GM12878 (cell line): ENCODE data around the gene PPRC1. TPM values are rescaled to one million over a fixed set of nuclear protein-coding genes. Genes with fewer than 3 reads are reported as not detected.

Experiments used
- ASH2L ChIP-seq: fragments of 300-600, 200-600 bp; sonication (generic); IDR thresholded peaks from 2 replicates; pipeline ENCODE4 v1.6.1; 2017; ENCODE audit warnings: low read depth, mild to moderate bottlenecking, borderline replicate concordance
- ATF2 ChIP-seq: IDR thresholded peaks from 2 replicates; pipeline ENCODE4 v1.6.1; 2012; ENCODE audit warnings: low read length, inconsistent platforms
- BACH1 ChIP-seq: fragments of 450-650 bp; IDR thresholded peaks from 2 replicates; pipeline ENCODE4 v1.6.1; 2017; ENCODE audit warnings: mild to moderate bottlenecking, borderline replicate concordance
- BHLHE40 ChIP-seq, 2 experiments: fragments of 450-650 bp in 1 of 2; IDR thresholded peaks; 2 replicates each; pipeline ENCODE4 v1.6.1; 2011 to 2017; ENCODE audit warnings: low read depth in 2 of 2, borderline replicate concordance in 1 of 2, improper control_type of control experiment in 1 of 2, low read length in 1 of 2, mild to moderate bottlenecking in 1 of 2
- CBX5 ChIP-seq: sonication (generic); IDR thresholded peaks from 2 replicates; pipeline ENCODE4 v1.6.1; 2016; ENCODE audit warnings: low read depth, moderate library complexity, mild to moderate bottlenecking, inconsistent platforms
- ESRRA ChIP-seq: IDR thresholded peaks from 2 replicates; pipeline ENCODE4 v1.6.1; 2012; ENCODE audit warnings: mild to moderate bottlenecking, low read length, improper control_type of control experiment
- FOS ChIP-seq: IDR thresholded peaks from 3 replicates; pipeline ENCODE4 v1.6.1; 2011; ENCODE audit warnings: borderline replicate concordance; ENCODE audit not compliant: insufficient read length; ENCODE audit errors: extremely low read depth
- FOXK2 ChIP-seq: fragments of 450-650 bp; IDR thresholded peaks from 2 replicates; pipeline ENCODE4 v1.6.1; 2017; ENCODE audit warnings: mild to moderate bottlenecking, moderate library complexity
- JUNB ChIP-seq: IDR thresholded peaks from 2 replicates; pipeline ENCODE4 v1.6.1; 2016; ENCODE audit warnings: antibody characterized with exemption, mild to moderate bottlenecking
- MEF2B ChIP-seq: fragments of 450-650 bp; IDR thresholded peaks from 2 replicates; pipeline ENCODE4 v1.6.1; 2018; ENCODE audit warnings: mild to moderate bottlenecking, moderate library complexity; ENCODE audit not compliant: partially characterized antibody, poor library complexity, severe bottlenecking
- MTA2 ChIP-seq: fragments of 450-650 bp; IDR thresholded peaks from 2 replicates; pipeline ENCODE4 v1.6.1; 2016; ENCODE audit warnings: low read depth, mild to moderate bottlenecking, moderate library complexity
- NBN ChIP-seq: fragments of 450-650 bp; IDR thresholded peaks from 2 replicates; pipeline ENCODE4 v1.6.1; 2016
- NFXL1 ChIP-seq: fragments of 450-650 bp; IDR thresholded peaks from 2 replicates; pipeline ENCODE4 v1.6.1; 2017; ENCODE audit warnings: antibody characterized with exemption, mild to moderate bottlenecking, borderline replicate concordance
- NR2F1 ChIP-seq: fragments of 450-650 bp; conservative IDR thresholded peaks from 2 replicates; pipeline ENCODE4 v1.6.1; 2017; ENCODE audit warnings: mild to moderate bottlenecking
- RAD51 ChIP-seq: fragments of 450-650 bp; IDR thresholded peaks from 2 replicates; pipeline ENCODE4 v1.6.1; 2016; ENCODE audit warnings: moderate library complexity, mild to moderate bottlenecking, inconsistent platforms
- RB1 ChIP-seq: fragments of 450-650 bp; formaldehyde crosslinking; IDR thresholded peaks from 2 replicates; pipeline ENCODE4 v1.6.1; 2017; ENCODE audit warnings: mild to moderate bottlenecking, borderline replicate concordance
- SMAD5 ChIP-seq: IDR thresholded peaks from 2 replicates; pipeline ENCODE4 v1.6.1; 2016; ENCODE audit warnings: antibody characterized with exemption, low read depth
- SREBF1 ChIP-seq: IDR thresholded peaks from 2 replicates; pipeline ENCODE4 v1.6.1; 2012; ENCODE audit warnings: mild to moderate bottlenecking, low read length
- SRF ChIP-seq, 2 experiments: IDR thresholded peaks; 2 replicates each; pipeline ENCODE4 v1.6.1; 2011; ENCODE audit warnings: low read depth in 2 of 2, low read length in 2 of 2, mild to moderate bottlenecking in 1 of 2, moderate library complexity in 1 of 2
- USF1 ChIP-seq: IDR thresholded peaks from 2 replicates; pipeline ENCODE4 v1.6.1; 2011; ENCODE audit warnings: borderline replicate concordance, low read depth, mild to moderate bottlenecking, moderate library complexity, mixed read lengths, low read length; ENCODE audit not compliant: insufficient read depth; ENCODE audit errors: extremely low read length
- USF2 ChIP-seq: IDR thresholded peaks from 2 replicates; pipeline ENCODE4 v1.6.1; 2011; ENCODE audit warnings: low read depth, low read length, improper control_type of control experiment, borderline replicate concordance
- ZBED1 ChIP-seq: IDR thresholded peaks from 2 replicates; pipeline ENCODE4 v1.6.1; 2016; ENCODE audit warnings: borderline replicate concordance
- ZNF24 ChIP-seq: fragments of 450-650 bp; IDR thresholded peaks from 2 replicates; pipeline ENCODE4 v1.6.1; 2017; ENCODE audit warnings: antibody characterized with exemption, mild to moderate bottlenecking
- ZSCAN29 ChIP-seq: fragments of 450-650 bp; IDR thresholded peaks from 2 replicates; pipeline ENCODE4 v1.6.1; 2017; ENCODE audit warnings: mild to moderate bottlenecking, moderate library complexity
- polyA plus RNA-seq, 11 experiments: library from polyadenylated mRNA; depleted of rRNA in 4 of 11; unstranded in 6 of 11; stranded (reverse) in 5 of 11; fragments of >200 nt; fragmentation: Nextera tagmentation in 4 of 11; fragmentation: Illumina TruSeq in 1 of 11; extraction: Ambion mirVana in 4 of 11; extraction: Trizol in 1 of 11; gene quantifications; 1 replicate in 1 of 11; 2 replicates in 10 of 11; pipeline versions ENCODE4 v1.2.1 to v1.2.3, GENCODE V29; 2011 to 2016; ENCODE audit warnings: inconsistent platforms in 2 of 11, missing spikeins in 2 of 11, low read depth in 1 of 11
- total RNA-seq, 4 experiments: library from RNA; depleted of rRNA in 3 of 4; stranded (reverse); fragments of >200 nt in 3 of 4; fragmentation: Illumina TruSeq in 1 of 4; extraction: Trizol in 1 of 4; gene quantifications; 2 replicates each; pipeline versions ENCODE4 v1.2.1 to v1.2.3, GENCODE V29; 2013 to 2021
- TF ChIP-seq, protein P1 (sequence below): fragments of 450-650 bp; IDR thresholded peaks from 2 replicates; pipeline ENCODE4 v1.6.1; 2017; ENCODE audit warnings: mild to moderate bottlenecking
- TF ChIP-seq, protein P2 (sequence below): IDR thresholded peaks from 2 replicates; pipeline ENCODE4 v1.6.1; 2012; ENCODE audit warnings: low read depth, low read length, improper control_type of control experiment

PPRC1 gene
- total and polyA plus RNA-seq, 10 of the 15 experiments (the other 5 are each of a cell fraction or from before 2014, with no cell fraction given) = 13.1 to 69.8 (median 32.4) TPM

DNA sequence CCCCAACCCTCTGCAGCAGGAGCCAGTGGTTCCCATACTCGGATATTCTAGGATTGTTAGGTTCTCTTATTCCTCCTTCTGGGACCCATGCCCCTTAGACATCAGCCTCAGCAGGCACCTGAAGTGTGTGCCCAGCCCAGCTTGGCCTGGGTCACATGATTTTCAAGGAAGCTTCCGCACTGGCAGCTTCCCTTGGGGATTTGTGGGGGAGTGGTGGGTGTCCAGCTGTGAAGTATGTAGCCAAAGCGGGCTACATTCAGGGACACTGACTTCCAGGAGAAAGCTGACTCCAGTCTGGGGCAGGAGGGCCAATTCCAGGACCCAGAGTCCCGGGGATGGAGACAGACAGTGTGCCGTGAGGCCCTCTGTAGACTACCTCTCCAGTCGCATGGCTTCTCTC lies 14.0 kb upstream of the PPRC1 start (continued):
- TF ChIP-seq ATF2 = no peak
- TF ChIP-seq RB1 = no peak
- no peak for TF ChIP-seq JUNB
- TF ChIP-seq, protein P1, sequence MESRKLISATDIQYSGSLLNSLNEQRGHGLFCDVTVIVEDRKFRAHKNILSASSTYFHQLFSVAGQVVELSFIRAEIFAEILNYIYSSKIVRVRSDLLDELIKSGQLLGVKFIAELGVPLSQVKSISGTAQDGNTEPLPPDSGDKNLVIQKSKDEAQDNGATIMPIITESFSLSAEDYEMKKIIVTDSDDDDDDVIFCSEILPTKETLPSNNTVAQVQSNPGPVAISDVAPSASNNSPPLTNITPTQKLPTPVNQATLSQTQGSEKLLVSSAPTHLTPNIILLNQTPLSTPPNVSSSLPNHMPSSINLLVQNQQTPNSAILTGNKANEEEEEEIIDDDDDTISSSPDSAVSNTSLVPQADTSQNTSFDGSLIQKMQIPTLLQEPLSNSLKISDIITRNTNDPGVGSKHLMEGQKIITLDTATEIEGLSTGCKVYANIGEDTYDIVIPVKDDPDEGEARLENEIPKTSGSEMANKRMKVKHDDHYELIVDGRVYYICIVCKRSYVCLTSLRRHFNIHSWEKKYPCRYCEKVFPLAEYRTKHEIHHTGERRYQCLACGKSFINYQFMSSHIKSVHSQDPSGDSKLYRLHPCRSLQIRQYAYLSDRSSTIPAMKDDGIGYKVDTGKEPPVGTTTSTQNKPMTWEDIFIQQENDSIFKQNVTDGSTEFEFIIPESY = no peak
- TF ChIP-seq ZBED1 = no peak
- TF ChIP-seq FOXK2 = no peak
- no peak for TF ChIP-seq NBN
- peak; percentile 82 for TF ChIP-seq MEF2B
- no peak for TF ChIP-seq SMAD5
- no peak for TF ChIP-seq ZSCAN29
- TF ChIP-seq USF1 = peak; percentile 21
- TF ChIP-seq RAD51 = peak; percentile 78
- TF ChIP-seq ZNF24 = no peak
- TF ChIP-seq USF2 = no peak; the same call in 1 of the 2 replicates
- TF ChIP-seq NR2F1 = no peak
- no peak for TF ChIP-seq SREBF1
- TF ChIP-seq ESRRA = no peak
- TF ChIP-seq, protein P2, sequence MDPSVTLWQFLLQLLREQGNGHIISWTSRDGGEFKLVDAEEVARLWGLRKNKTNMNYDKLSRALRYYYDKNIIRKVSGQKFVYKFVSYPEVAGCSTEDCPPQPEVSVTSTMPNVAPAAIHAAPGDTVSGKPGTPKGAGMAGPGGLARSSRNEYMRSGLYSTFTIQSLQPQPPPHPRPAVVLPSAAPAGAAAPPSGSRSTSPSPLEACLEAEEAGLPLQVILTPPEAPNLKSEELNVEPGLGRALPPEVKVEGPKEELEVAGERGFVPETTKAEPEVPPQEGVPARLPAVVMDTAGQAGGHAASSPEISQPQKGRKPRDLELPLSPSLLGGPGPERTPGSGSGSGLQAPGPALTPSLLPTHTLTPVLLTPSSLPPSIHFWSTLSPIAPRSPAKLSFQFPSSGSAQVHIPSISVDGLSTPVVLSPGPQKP = no peak
- no peak for TF ChIP-seq NFXL1
- TF ChIP-seq ASH2L = no peak
- TF ChIP-seq BHLHE40 (IDR thresholded peaks at IDR 0.05; ENCODE audit: borderline replicate concordance in 1 of 2, low read depth in 2 of 2, low read length in 1 of 2) = peak in 1 of 2 experiments; percentile 32; a peak in 1 of 4 replicates
- no peak for TF ChIP-seq FOS
- no peak for TF ChIP-seq BACH1
- no peak for TF ChIP-seq MTA2
- TF ChIP-seq CBX5 = no peak
- TF ChIP-seq SRF (IDR thresholded peaks at IDR 0.05; ENCODE audit: low read depth in 2 of 2, low read length in 2 of 2) = no peak
